IMR-90 (cell line): ENCODE data around the gene PLA2G2A. TPM values are rescaled to one million over a fixed set of nuclear protein-coding genes. Genes with fewer than 3 reads are reported as not detected.

ENCODE experiments used
- ATAC-seq: fragments of 200-7000 bp; cut with Tn5 transposase; 2 replicates; pipeline ENCODE4 v1.9.1; 2020; ENCODE audit warnings: low read depth, mild to moderate bottlenecking, moderate library complexity
- BruUV-seq: library from RNA; stranded (reverse); fragments of 400-500 nt; replicated peaks from 2 replicates; lab custom pipeline; 2021; lab: Mats Ljungman, UMichigan
- CTCF ChIA-PET: fragments of 300-600 bp; formaldehyde crosslinking; extraction: SDS; loops from one replicate; lab custom pipeline; 2021; ENCODE audit warnings: antibody characterized with exemption; lab: Yijun Ruan, JAX
- POLR2A ChIA-PET: fragments of 300-600 bp; sonication (Branson Sonifier 250); formaldehyde crosslinking; loops from one replicate; lab custom pipeline; 2022; ENCODE audit warnings: antibody characterized with exemption; ENCODE audit not compliant: unreplicated experiment; lab: Charles Lee
- DNase-seq: peaks from one replicate; pipeline ENCODE4 v3.0.0; 2013
- H2AFZ ChIP-seq: replicated peaks from 2 replicates; pipeline ENCODE3; 2013; ENCODE audit warnings: low read length, mild to moderate bottlenecking; ENCODE audit not compliant: poor library complexity
- H2AK5ac ChIP-seq: 2 replicates; pipeline ENCODE4 v1.6.1; 2013; ENCODE audit warnings: low read depth, low read length, inconsistent platforms
- H2AK9ac ChIP-seq: replicated peaks from 2 replicates; pipeline ENCODE3; 2013; ENCODE audit warnings: mild to moderate bottlenecking, low read depth, low read length, moderate library complexity; ENCODE audit not compliant: poor library complexity
- H2BK120ac ChIP-seq: 2 replicates; pipeline ENCODE4 v1.6.1; 2013; ENCODE audit warnings: low read depth, low read length, inconsistent platforms
- H2BK15ac ChIP-seq: 3 replicates; pipeline ENCODE4 v1.6.1; 2013; ENCODE audit warnings: low read depth, low read length, inconsistent platforms
- H2BK20ac ChIP-seq: 2 replicates; pipeline ENCODE4 v1.6.1; 2013; ENCODE audit warnings: low read depth, mild to moderate bottlenecking, inconsistent platforms, low read length, moderate library complexity
- H2BK5ac ChIP-seq: 2 replicates; pipeline ENCODE4 v1.6.1; 2013; ENCODE audit warnings: mild to moderate bottlenecking, low read depth, low read length, inconsistent platforms; ENCODE audit not compliant: poor library complexity, severe bottlenecking
- H3K14ac ChIP-seq: replicated peaks from 2 replicates; pipeline ENCODE4 v1.6.1; 2013; ENCODE audit warnings: low read depth, low read length, inconsistent platforms
- H3K18ac ChIP-seq: 2 replicates; pipeline ENCODE4 v1.6.1; 2013; ENCODE audit warnings: low read depth, low read length, control low read depth
- H3K23ac ChIP-seq: 2 replicates; pipeline ENCODE4 v1.6.1; 2013; ENCODE audit warnings: low read depth, low read length, inconsistent platforms
- H3K27ac ChIP-seq: 2 replicates; pipeline ENCODE4 v1.5.1; 2013; ENCODE audit warnings: mild to moderate bottlenecking, control low read depth, low read length; ENCODE audit not compliant: insufficient read depth
- H3K27me3 ChIP-seq: 2 replicates; pipeline ENCODE4 v1.6.1; 2013; ENCODE audit warnings: low read length; ENCODE audit not compliant: control insufficient read depth, insufficient read depth
- H3K36me3 ChIP-seq: 2 replicates; pipeline ENCODE4 v1.6.1; 2013; ENCODE audit warnings: low read length, mixed read lengths; ENCODE audit not compliant: control insufficient read depth, insufficient read depth
- H3K4ac ChIP-seq: 2 replicates; pipeline ENCODE4 v1.6.1; 2013; ENCODE audit warnings: low read depth, low read length, inconsistent platforms
- H3K4me1 ChIP-seq: 2 replicates; pipeline ENCODE4 v1.6.1; 2013; ENCODE audit warnings: low read length, mixed read lengths; ENCODE audit not compliant: control insufficient read depth, insufficient read depth
- H3K4me2 ChIP-seq: 2 replicates; pipeline ENCODE4 v1.6.1; 2013; ENCODE audit warnings: low read depth, mild to moderate bottlenecking, control low read depth, low read length, moderate library complexity
- H3K4me3 ChIP-seq: 2 replicates; pipeline ENCODE4 v1.5.1; 2013; ENCODE audit warnings: low read depth, mild to moderate bottlenecking, control low read depth, low read length, moderate library complexity; ENCODE audit not compliant: insufficient read depth
- H3K56ac ChIP-seq: 2 replicates; pipeline ENCODE4 v1.6.1; 2013; ENCODE audit warnings: low read length, inconsistent platforms; ENCODE audit not compliant: insufficient read depth; ENCODE audit errors: extremely low read depth
- H3K79me1 ChIP-seq, 2 experiments: 2 replicates each; pipeline ENCODE4 v1.6.1; 2013; ENCODE audit warnings: low read length in 2 of 2, inconsistent platforms in 1 of 2, low read depth in 1 of 2
- H3K9ac ChIP-seq: 2 replicates; pipeline ENCODE4 v1.6.1; 2013; ENCODE audit warnings: low read depth, low read length, control low read depth
- H3K9me1 ChIP-seq: 2 replicates; pipeline ENCODE4 v1.6.1; 2013; ENCODE audit warnings: low read length, inconsistent platforms; ENCODE audit not compliant: insufficient read depth
- H3K9me3 ChIP-seq: 2 replicates; pipeline ENCODE4 v1.6.1; 2013; ENCODE audit warnings: low read length; ENCODE audit not compliant: control insufficient read depth, insufficient read depth
- H4K20me1 ChIP-seq: 2 replicates; pipeline ENCODE4 v1.6.1; 2013; ENCODE audit warnings: low read length, inconsistent platforms; ENCODE audit not compliant: insufficient read depth
- H4K5ac ChIP-seq: 2 replicates; pipeline ENCODE4 v1.6.1; 2013; ENCODE audit warnings: mild to moderate bottlenecking, low read depth, low read length, control low read depth
- H4K8ac ChIP-seq, 2 experiments: 2 replicates each; pipeline ENCODE4 v1.6.1; 2013; ENCODE audit warnings: low read depth in 2 of 2, low read length in 2 of 2, control low read depth in 1 of 2, inconsistent platforms in 1 of 2
- H4K91ac ChIP-seq: 2 replicates; pipeline ENCODE4 v1.6.1; 2013; ENCODE audit warnings: low read depth, low read length, inconsistent platforms; ENCODE audit not compliant: insufficient read depth
- BHLHE40 ChIP-seq: fragments of 150-350 bp; IDR thresholded peaks from 2 replicates; pipeline ENCODE4 v1.6.1; 2016; ENCODE audit warnings: mild to moderate bottlenecking, low read depth, low read length
- CTCF ChIP-seq: conservative IDR thresholded peaks from 2 replicates; pipeline ENCODE4 v1.5.1; 2012; ENCODE audit warnings: mild to moderate bottlenecking, low read depth, low read length, improper control_type of control experiment
- ELK1 ChIP-seq: fragments of 150-350 bp; IDR thresholded peaks from 2 replicates; pipeline ENCODE4 v1.6.1; 2016; ENCODE audit warnings: low read depth, mild to moderate bottlenecking, low read length, moderate library complexity, borderline replicate concordance
- FOS ChIP-seq: fragments of 150-350 bp; IDR thresholded peaks from 2 replicates; pipeline ENCODE4 v1.6.1; 2016; ENCODE audit warnings: low read depth, low read length
- MAFK ChIP-seq: IDR thresholded peaks from 2 replicates; pipeline ENCODE4 v1.6.1; 2012; ENCODE audit warnings: low read depth, low read length, improper control_type of control experiment
- MAZ ChIP-seq: IDR thresholded peaks from 2 replicates; pipeline ENCODE4 v1.6.1; 2012; ENCODE audit warnings: low read depth, mild to moderate bottlenecking, low read length, improper control_type of control experiment, moderate library complexity, borderline replicate concordance
- MXI1 ChIP-seq: IDR thresholded peaks from 2 replicates; pipeline ENCODE4 v1.6.1; 2012; ENCODE audit warnings: low read depth, mild to moderate bottlenecking, low read length, moderate library complexity, borderline replicate concordance
- NFE2L2 ChIP-seq: fragments of 150-350 bp; IDR thresholded peaks from 2 replicates; pipeline ENCODE4 v1.6.1; 2016; ENCODE audit warnings: low read depth, mild to moderate bottlenecking, low read length
- RAD21 ChIP-seq: IDR thresholded peaks from 2 replicates; pipeline ENCODE4 v1.6.1; 2012; ENCODE audit warnings: low read length, improper control_type of control experiment
- RCOR1 ChIP-seq: IDR thresholded peaks from 2 replicates; pipeline ENCODE4 v1.6.1; 2012; ENCODE audit warnings: mild to moderate bottlenecking, low read length, improper control_type of control experiment; ENCODE audit not compliant: insufficient replicate concordance
- SMC3 ChIP-seq: fragments of 150-350 bp; IDR thresholded peaks from 2 replicates; pipeline ENCODE4 v1.6.1; 2016; ENCODE audit warnings: low read depth, mild to moderate bottlenecking, antibody characterized with exemption, low read length, moderate library complexity
- USF2 ChIP-seq: fragments of 150-350 bp; IDR thresholded peaks from 2 replicates; pipeline ENCODE4 v1.6.1; 2017; ENCODE audit warnings: mild to moderate bottlenecking, antibody characterized with exemption, low read length, low read depth
- WGBS, 2 experiments: methylation state at CpG; one replicate each; pipeline versions ENCODE4 v1.1.5 to v1.1.7; 2013; ENCODE audit warnings: missing lambda C conversion rate in 2 of 2; ENCODE audit not compliant: insufficient read length in 1 of 2; ENCODE audit errors: extremely low coverage in 2 of 2; 5-methylcytosine and 5-hydroxymethylcytosine counted together
- dilution Hi-C: fragments of 300-500 bp; cut with HindIII; formaldehyde crosslinking; loops from one replicate; pipeline ENCODE4 v1.14.3; 2018; ENCODE audit warnings: low sequenced_read_pairs; ENCODE audit not compliant: unreplicated experiment
- in situ Hi-C: fragments of 300-500 bp; cut with MboI; formaldehyde crosslinking; loops from 3 replicates; pipeline ENCODE4 v1.14.3; 2019; ENCODE audit warnings: low sequenced_read_pairs, inconsistent platforms, mixed read lengths
- intact Hi-C: fragments of 100-400 bp; cut with micrococcal nuclease; formaldehyde crosslinking; loops from 2 replicates; pipeline ENCODE4 v1.10.0; 2022
- polyA plus RNA-seq, 3 experiments: library from polyadenylated mRNA; depleted of rRNA; stranded (reverse); fragments of >200 nt; gene quantifications; 2 replicates each; pipeline ENCODE4 v1.2.3, GENCODE V29; 2012; ENCODE audit warnings: low replicate concordance in 1 of 3
- total RNA-seq: library from RNA; depleted of rRNA; stranded (reverse); fragments of >200 nt; gene quantifications from 2 replicates; pipeline ENCODE4 v1.2.3, GENCODE V29; 2012

Gene PLA2G2A
- total and polyA plus RNA-seq, 2 of the 4 experiments (the other 2 are of a cell fraction), result not detected

GRCh38 chr1:19946331-19946751 lies 33.1 kb downstream of the PLA2G2A start:
- H4K5ac ChIP-seq, result no peak overlapping the region
- no peak overlapping the region for H3K18ac ChIP-seq
- dilution Hi-C loops, result no loop called here
- no peak overlapping the region for H2BK5ac ChIP-seq
- H3K79me1 ChIP-seq, result no peaks in the 10 kb centered on the region
- no peak overlapping the region for H4K91ac ChIP-seq
- H4K8ac ChIP-seq, result no peak overlapping the region
- no peak overlapping the region for H3K9ac ChIP-seq
- H2AFZ ChIP-seq, result no peak overlapping the region
- ATAC-seq, result no peak
- WGBS, 2 experiments, result 0% methylated on average over 2 of the region's 6 CpGs; no CpG with 5 or more reads in 1 of the 2 experiments
- H2AK9ac ChIP-seq, result no peak overlapping the region
- ChIA-PET POLR2A (no interaction called here), CTCF (no interaction called here)
- no peaks in the 10 kb centered on the region for H4K20me1 ChIP-seq
- no peak overlapping the region for H3K4me3 ChIP-seq
- peaks cover 12% of the 10 kb centered on the region for H3K27me3 ChIP-seq
- H3K9me1 ChIP-seq, result no peaks in the 10 kb centered on the region
- in situ Hi-C loops, result no loop called here
- no peak overlapping the region for H3K4ac ChIP-seq
- no peak overlapping the region for H3K27ac ChIP-seq
- H3K9me3 ChIP-seq, result no peaks in the 10 kb centered on the region
- BruUV-seq, result no TSS peak
- H3K4me1 ChIP-seq, result no peaks in the 10 kb centered on the region
- no peaks in the 10 kb centered on the region for H3K36me3 ChIP-seq
- no peak for DNase-seq
- H3K56ac ChIP-seq, result no peak overlapping the region
- no peak overlapping the region for H3K14ac ChIP-seq
- no peak overlapping the region for H2BK20ac ChIP-seq
- H2AK5ac ChIP-seq, result no peak overlapping the region
- H2BK15ac ChIP-seq, result no peak overlapping the region
- TF ChIP-seq MAZ (no peak), BHLHE40 (no peak), ELK1 (no peak), FOS (no peak), SMC3 (no peak), MXI1 (no peak), RAD21 (no peak), RCOR1 (no peak), MAFK (no peak), USF2 (no peak), NFE2L2 (no peak), CTCF (no peak)
- intact Hi-C loops, result no loop called here
- no peak overlapping the region for H2BK120ac ChIP-seq
- no peak overlapping the region for H3K23ac ChIP-seq
- H3K4me2 ChIP-seq, result no peak overlapping the region
